Measurements from ENCODE around the gene SLX4IP. TPM values are rescaled to one million over a fixed set of nuclear protein-coding genes. Genes with fewer than 3 reads are reported as not detected.

Gene SLX4IP
- total RNA-seq, 1 experiment from 2014 or later: 9.7 TPM

GRCh38 chr20:10555393-10555792, 120.3 kb downstream of the SLX4IP start:
- Histone ChIP-seq H3K4me1 (ENCODE audit: low read length) (peaks cover 80% of the 10 kb centered on the region), H3K79me2 (ENCODE audit: low read length) (peaks cover 17% of the 10 kb centered on the region), H3K4me2 (ENCODE audit: low read depth, low read length, poor library complexity, severe bottlenecking) (peak overlapping the region; percentile 51), H3K27ac (ENCODE audit: low read length) (peak overlapping the region; percentile 90), H3K27me3 (ENCODE audit: low read length) (no peaks in the 10 kb centered on the region), H3K9me2 (replicated peaks; ENCODE audit: insufficient read depth, low read length) (no peaks in the 10 kb centered on the region), H3K36me3 (ENCODE audit: insufficient read depth, low read length) (no peaks in the 10 kb centered on the region), H3K4me3 (ENCODE audit: low read length) (no peak overlapping the region), H3K9me3 (ENCODE audit: low read length) (no peaks in the 10 kb centered on the region), H3K9ac (ENCODE audit: low read length) (no peak overlapping the region), H2AFZ (ENCODE audit: low read length) (no peak overlapping the region), H4K20me1 (ENCODE audit: insufficient read depth, low read depth, low read length) (0 out of 2 replicates have a peak, but pooled peaks cover 4% of the 10 kb centered on the region)
- DNase-seq: no peak

GRCh38 chr20:10555865-10556308, 120.8 kb downstream of the SLX4IP start:
- Histone ChIP-seq H2AFZ (ENCODE audit: low read length) (no peak overlapping the region), H3K9me2 (replicated peaks; ENCODE audit: insufficient read depth, low read length) (no peaks in the 10 kb centered on the region), H3K27me3 (ENCODE audit: low read length) (no peaks in the 10 kb centered on the region), H3K4me3 (ENCODE audit: low read length) (no peak overlapping the region), H3K9me3 (ENCODE audit: low read length) (no peaks in the 10 kb centered on the region), H4K20me1 (ENCODE audit: insufficient read depth, low read depth, low read length) (no peaks in the 10 kb centered on the region), H3K79me2 (ENCODE audit: low read length) (peaks cover 17% of the 10 kb centered on the region), H3K27ac (ENCODE audit: low read length) (peak overlapping the region; percentile 90), H3K9ac (ENCODE audit: low read length) (no peak overlapping the region), H3K4me1 (ENCODE audit: low read length) (peaks cover 80% of the 10 kb centered on the region), H3K36me3 (ENCODE audit: insufficient read depth, low read length) (0 out of 2 replicates have a peak, but pooled peaks cover 4% of the 10 kb centered on the region), H3K4me2 (ENCODE audit: low read depth, low read length, poor library complexity, severe bottlenecking) (peak overlapping the region; percentile 84)
- DNase-seq: no peak

- Histone ChIP-seq H3K27ac (ENCODE audit: low read length) (peak overlapping the region; percentile 90), H2AFZ (ENCODE audit: low read length) (no peak overlapping the region), H3K9ac (ENCODE audit: low read length) (peak overlapping the region; percentile 15; the same call in 1 of the 2 replicates), H3K36me3 (ENCODE audit: insufficient read depth, low read length) (0 out of 2 replicates have a peak, but pooled peaks cover 4% of the 10 kb centered on the region), H3K79me2 (ENCODE audit: low read length) (peaks cover 18% of the 10 kb centered on the region), H3K9me2 (replicated peaks; ENCODE audit: insufficient read depth, low read length) (no peaks in the 10 kb centered on the region), H3K27me3 (ENCODE audit: low read length) (no peaks in the 10 kb centered on the region), H4K20me1 (ENCODE audit: insufficient read depth, low read depth, low read length) (no peaks in the 10 kb centered on the region), H3K4me3 (ENCODE audit: low read length) (no peak overlapping the region), H3K9me3 (ENCODE audit: low read length) (no peaks in the 10 kb centered on the region), H3K4me1 (ENCODE audit: low read length) (peaks cover 80% of the 10 kb centered on the region), H3K4me2 (ENCODE audit: low read depth, low read length, poor library complexity, severe bottlenecking) (peak overlapping the region; percentile 84)
- DNase-seq: no peak
Observed at GRCh38 chr20:10556519-10557083, 121.5 kb downstream of the SLX4IP start.

GRCh38 chr20:10557685-10558084, 122.6 kb downstream of the SLX4IP start:
- Histone ChIP-seq H4K20me1 (ENCODE audit: insufficient read depth, low read depth, low read length) (no peaks in the 10 kb centered on the region), H3K27ac (ENCODE audit: low read length) (peak overlapping the region; percentile 90), H3K79me2 (ENCODE audit: low read length) (peaks cover 22% of the 10 kb centered on the region), H3K36me3 (ENCODE audit: insufficient read depth, low read length) (peaks cover 4% of the 10 kb centered on the region; the same call in 1 of the 2 replicates), H3K4me1 (ENCODE audit: low read length) (peaks cover 74% of the 10 kb centered on the region), H3K9me3 (ENCODE audit: low read length) (no peaks in the 10 kb centered on the region), H3K27me3 (ENCODE audit: low read length) (no peaks in the 10 kb centered on the region), H3K9me2 (replicated peaks; ENCODE audit: insufficient read depth, low read length) (no peaks in the 10 kb centered on the region), H3K9ac (ENCODE audit: low read length) (peak overlapping the region; percentile 43; the same call in 1 of the 2 replicates), H3K4me3 (ENCODE audit: low read length) (peak overlapping the region; percentile 35; the same call in 1 of the 2 replicates), H3K4me2 (ENCODE audit: low read depth, low read length, poor library complexity, severe bottlenecking) (peak overlapping the region; percentile 84), H2AFZ (ENCODE audit: low read length) (no peak overlapping the region)
- DNase-seq: peak; percentile 91

- peak; percentile 66 for DNase-seq
- Histone ChIP-seq H3K27ac (ENCODE audit: low read length) (peak overlapping the region; percentile 90), H3K79me2 (ENCODE audit: low read length) (peaks cover 22% of the 10 kb centered on the region), H4K20me1 (ENCODE audit: insufficient read depth, low read depth, low read length) (no peaks in the 10 kb centered on the region), H3K9ac (ENCODE audit: low read length) (peak overlapping the region; percentile 43), H3K4me1 (ENCODE audit: low read length) (peaks cover 73% of the 10 kb centered on the region), H3K9me3 (ENCODE audit: low read length) (no peaks in the 10 kb centered on the region), H3K4me2 (ENCODE audit: low read depth, low read length, poor library complexity, severe bottlenecking) (peak overlapping the region; percentile 84), H3K27me3 (ENCODE audit: low read length) (no peaks in the 10 kb centered on the region), H3K9me2 (replicated peaks; ENCODE audit: insufficient read depth, low read length) (no peaks in the 10 kb centered on the region), H3K4me3 (ENCODE audit: low read length) (peak overlapping the region; percentile 35), H2AFZ (ENCODE audit: low read length) (peak overlapping the region; percentile 70; the same call in 1 of the 2 replicates), H3K36me3 (ENCODE audit: insufficient read depth, low read length) (peaks cover 4% of the 10 kb centered on the region; the same call in 1 of the 2 replicates)
Observed at GRCh38 chr20:10558635-10559187, 123.6 kb downstream of the SLX4IP start.

- Histone ChIP-seq H3K27ac (ENCODE audit: low read length) (peak overlapping the region; percentile 90), H3K27me3 (ENCODE audit: low read length) (no peaks in the 10 kb centered on the region), H2AFZ (ENCODE audit: low read length) (0 out of 2 replicates have a peak overlapping the region, but pooled peaks have one; percentile 70), H3K9me2 (replicated peaks; ENCODE audit: insufficient read depth, low read length) (no peaks in the 10 kb centered on the region), H3K4me2 (ENCODE audit: low read depth, low read length, poor library complexity, severe bottlenecking) (peak overlapping the region; percentile 84), H3K9ac (ENCODE audit: low read length) (peak overlapping the region; percentile 43; the same call in 1 of the 2 replicates), H3K9me3 (ENCODE audit: low read length) (no peaks in the 10 kb centered on the region), H3K79me2 (ENCODE audit: low read length) (peaks cover 25% of the 10 kb centered on the region), H3K36me3 (ENCODE audit: insufficient read depth, low read length) (peaks cover 4% of the 10 kb centered on the region; the same call in 1 of the 2 replicates), H3K4me3 (ENCODE audit: low read length) (no peak overlapping the region), H4K20me1 (ENCODE audit: insufficient read depth, low read depth, low read length) (no peaks in the 10 kb centered on the region), H3K4me1 (ENCODE audit: low read length) (peaks cover 67% of the 10 kb centered on the region)
- no peak for DNase-seq
Observed at GRCh38 chr20:10559266-10559665, 124.2 kb downstream of the SLX4IP start.

- Histone ChIP-seq H3K9me2 (replicated peaks; ENCODE audit: insufficient read depth, low read length) (no peaks in the 10 kb centered on the region), H3K79me2 (ENCODE audit: low read length) (peaks cover 27% of the 10 kb centered on the region; the same call in 1 of the 2 replicates), H4K20me1 (ENCODE audit: insufficient read depth, low read depth, low read length) (no peaks in the 10 kb centered on the region), H3K36me3 (ENCODE audit: insufficient read depth, low read length) (peaks cover 4% of the 10 kb centered on the region; the same call in 1 of the 2 replicates), H3K9ac (ENCODE audit: low read length) (no peak overlapping the region), H3K4me1 (ENCODE audit: low read length) (peaks cover 53% of the 10 kb centered on the region), H3K4me3 (ENCODE audit: low read length) (no peak overlapping the region), H2AFZ (ENCODE audit: low read length) (no peak overlapping the region), H3K27me3 (ENCODE audit: low read length) (no peaks in the 10 kb centered on the region), H3K27ac (ENCODE audit: low read length) (no peak overlapping the region), H3K4me2 (ENCODE audit: low read depth, low read length, poor library complexity, severe bottlenecking) (no peak overlapping the region), H3K9me3 (ENCODE audit: low read length) (no peaks in the 10 kb centered on the region)
- DNase-seq: no peak
Observed at GRCh38 chr20:10560686-10561085, 125.6 kb downstream of the SLX4IP start.

GRCh38 chr20:10561302-10561701, 126.2 kb downstream of the SLX4IP start:
- no peak overlapping the region for H3K4me3 ChIP-seq (ENCODE audit: low read length)
- H3K9me2 ChIP-seq (replicated peaks; ENCODE audit: insufficient read depth, low read length): no peaks in the 10 kb centered on the region
- H3K27me3 ChIP-seq (ENCODE audit: low read length): no peaks in the 10 kb centered on the region
- no peak overlapping the region for H3K27ac ChIP-seq (ENCODE audit: low read length)
- H3K79me2 ChIP-seq (ENCODE audit: low read length): peaks cover 28% of the 10 kb centered on the region; the same call in 1 of the 2 replicates
- no peak overlapping the region for H2AFZ ChIP-seq (ENCODE audit: low read length)
- H3K9me3 ChIP-seq (ENCODE audit: low read length): no peaks in the 10 kb centered on the region
- H3K9ac ChIP-seq (ENCODE audit: low read length): no peak overlapping the region
- no peaks in the 10 kb centered on the region for H4K20me1 ChIP-seq (ENCODE audit: insufficient read depth, low read depth, low read length)
- no peak for DNase-seq
- H3K36me3 ChIP-seq (ENCODE audit: insufficient read depth, low read length): peaks cover 4% of the 10 kb centered on the region; the same call in 1 of the 2 replicates
- peaks cover 47% of the 10 kb centered on the region for H3K4me1 ChIP-seq (ENCODE audit: low read length)
- H3K4me2 ChIP-seq (ENCODE audit: low read depth, low read length, poor library complexity, severe bottlenecking): no peak overlapping the region

Data from Karpas-422 (cell line).